AG04450 (cell line): ENCODE measurements around the gene OR6Y1. TPM values are rescaled to one million over a fixed set of nuclear protein-coding genes. Genes with fewer than 3 reads are reported as not detected.

Experiments
- CTCF ChIA-PET: fragments of 300-600, 350-600 bp; formaldehyde crosslinking; extraction: SDS; loops from one replicate; lab custom pipeline; 2022; ENCODE audit warnings: antibody characterized with exemption, inconsistent platforms; lab: Charles Lee
- POLR2A ChIA-PET: fragments of 350-600 bp; formaldehyde crosslinking; extraction: SDS; loops from one replicate; lab custom pipeline; 2021; ENCODE audit warnings: antibody characterized with exemption, inconsistent platforms; lab: Yijun Ruan, JAX
- DNase-seq: peaks from one replicate; pipeline ENCODE4 v3.0.0-alpha.2; 2011; ENCODE audit warnings: low read depth, low spot score
- H3K27ac ChIP-seq: one replicate; pipeline ENCODE4 v1.5.1; 2012; ENCODE audit warnings: low read depth, low read length, control low read depth
- H3K27me3 ChIP-seq: one replicate; pipeline ENCODE4 v1.6.0; 2012; ENCODE audit warnings: low read length; ENCODE audit not compliant: control insufficient read depth, insufficient read depth
- H3K4me3 ChIP-seq: 2 replicates; pipeline ENCODE4 v1.5.1; 2011; ENCODE audit warnings: mild to moderate bottlenecking, low read depth, low read length, control low read depth
- H3K9me3 ChIP-seq: 2 replicates; pipeline ENCODE4 v1.5.1; 2012; ENCODE audit warnings: low read length; ENCODE audit not compliant: control insufficient read depth, insufficient read depth
- CTCF ChIP-seq: IDR thresholded peaks from 2 replicates; pipeline ENCODE4 v1.5.1; 2011; ENCODE audit warnings: low read depth, low read length, control low read depth, inconsistent platforms
- polyA plus RNA-seq: library from polyadenylated mRNA; depleted of rRNA; stranded (reverse); fragments of >200 nt; gene quantifications from 2 replicates; pipeline ENCODE4 v1.2.3, GENCODE V29; 2011

OR6Y1 gene
- polyA plus RNA-seq, 1 experiment = not detected

GRCh38 chr1:158577561-158577960, 23.4 kb upstream of the OR6Y1 start:
- ChIA-PET CTCF (no interaction called here), POLR2A (no interaction called here)

GRCh38 chr1:158572226-158572625, 18.0 kb upstream of the OR6Y1 start:
- DNase-seq = no peak
- no peaks in the 10 kb centered on the region for H3K27me3 ChIP-seq
- CTCF ChIA-PET = interaction anchor here (0.8 kb wide), 1 partner anchor 589 kb away, joined by 4 read pairs; no protein-coding TSS in a partner anchor
- no peak overlapping the region for H3K4me3 ChIP-seq
- no peak for TF ChIP-seq CTCF
- no peaks in the 10 kb centered on the region for H3K9me3 ChIP-seq
- H3K27ac ChIP-seq = no peak overlapping the region
- POLR2A ChIA-PET = no interaction called here

More at GRCh38 chr1:158577561-158577960, 23.4 kb upstream of the OR6Y1 start:
- H3K27me3 ChIP-seq = no peaks in the 10 kb centered on the region
- H3K27ac ChIP-seq = no peak overlapping the region
- DNase-seq = no peak
- no peak overlapping the region for H3K4me3 ChIP-seq
- no peaks in the 10 kb centered on the region for H3K9me3 ChIP-seq
- no peak for TF ChIP-seq CTCF

GRCh38 chr1:158570480-158570879, 16.3 kb upstream of the OR6Y1 start, which contains the start of gene OR6P1:
Gene OR6P1, minus strand, starts transcription at chr1:158570580. Its CDS starts 6,976 bp downstream, at chr1:158563604.
- Histone ChIP-seq H3K27me3 (no peaks in the 10 kb centered on the region), H3K4me3 (no peak within 1 kb of the TSS), H3K27ac (no peak within 1 kb of the TSS), H3K9me3 (no peaks in the 10 kb centered on the region)
- ChIA-PET POLR2A (no interaction called here), CTCF (no interaction called here)
- no peak for TF ChIP-seq CTCF
- DNase-seq = no peak

- POLR2A ChIA-PET = no interaction called here
- Histone ChIP-seq H3K4me3 (no peak overlapping the region), H3K27me3 (no peaks in the 10 kb centered on the region), H3K27ac (no peak overlapping the region), H3K9me3 (no peaks in the 10 kb centered on the region)
- CTCF ChIA-PET = no interaction called here
- no peak for DNase-seq
- no peak for TF ChIP-seq CTCF
These were observed 10.4 kb upstream of the OR6Y1 start for GRCh38 chr1:158564608-158565007.

- DNase-seq = no peak
- no peak for TF ChIP-seq CTCF
- Histone ChIP-seq H3K4me3 (no peak overlapping the region), H3K27me3 (no peaks in the 10 kb centered on the region), H3K9me3 (no peaks in the 10 kb centered on the region), H3K27ac (no peak overlapping the region)
- POLR2A ChIA-PET = no interaction called here
- CTCF ChIA-PET = interaction anchor here (0.7 kb wide), 1 partner anchor 1033 kb away, joined by 3 read pairs; no protein-coding TSS in a partner anchor
These were observed 9.6 kb upstream of the OR6Y1 start for GRCh38 chr1:158563853-158564252.
